ENCODE data around the gene PTP4A1.
"Not testable (repeated sequence)": the region's sequence is repeated elsewhere in the genome, so short reads cannot be mapped to it uniquely, and the experiment has no call there.

Gene PTP4A1

GRCh38 chr6:63572044-63572746 lies at the start of gene PTP4A1, which contains the start of gene LOC128125822:
PTP4A1 (plus strand) TSS chr6:63572480; CDS start chr6:63576881, 4,401 bp downstream.
LOC128125822 (plus strand) TSS chr6:63572480.
- no peak for TF ChIP-seq CTCF (IDR thresholded peaks at IDR 0.05; ENCODE audit: borderline replicate concordance, insufficient read depth, low read depth, low read length)
- H3K4me3 ChIP-seq (ENCODE audit: low read depth, low read length) = peak within 1 kb of the TSS; percentile 74

DNA sequence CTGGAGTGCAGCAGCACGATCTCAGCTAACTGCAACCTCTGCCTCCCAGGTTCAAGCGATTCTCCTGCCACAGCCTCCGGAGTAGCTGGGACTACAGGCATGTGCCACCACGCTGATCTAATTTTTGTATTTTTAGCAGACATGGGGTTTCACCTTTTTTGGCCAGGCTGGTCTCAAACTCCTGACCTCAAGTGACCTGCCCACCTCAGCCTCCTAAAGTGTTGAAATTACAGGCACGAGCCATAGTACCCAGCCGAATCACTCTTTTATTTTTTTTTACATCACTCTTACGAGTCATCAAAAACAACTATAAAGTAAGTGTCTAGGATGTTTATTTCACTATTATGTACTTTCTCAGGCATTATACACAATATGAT lies 49.4 kb upstream of the PTP4A1 start:
- not testable (repeated sequence) for H3K4me3 ChIP-seq (ENCODE audit: low read depth, low read length)

DNA sequence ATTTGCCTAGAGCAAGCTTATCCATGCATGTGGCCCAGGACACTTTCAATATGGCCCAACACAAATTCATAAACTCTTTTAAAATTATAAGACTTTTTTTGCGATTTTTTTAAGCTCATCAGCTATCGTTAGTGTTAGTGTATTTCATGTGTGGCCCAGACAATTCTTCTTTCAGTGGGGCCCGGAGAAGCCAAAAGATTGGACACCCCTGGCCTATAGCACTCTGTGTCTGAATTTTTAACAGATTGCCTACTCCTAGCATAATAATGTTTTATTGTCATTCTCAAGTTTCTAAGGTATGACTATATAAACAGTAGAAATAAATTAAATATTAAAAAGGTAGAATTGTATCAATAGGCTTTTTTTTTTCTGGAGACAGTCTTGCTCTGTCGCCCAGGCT lies 48.6 kb upstream of the PTP4A1 start:
- no peak for TF ChIP-seq CTCF (IDR thresholded peaks at IDR 0.05; ENCODE audit: borderline replicate concordance, insufficient read depth, low read depth, low read length)
- H3K4me3 ChIP-seq (ENCODE audit: low read depth, low read length) = no peak overlapping the region

GRCh38 chr6:63525186-63525878 lies 46.9 kb upstream of the PTP4A1 start:
- H3K4me3 ChIP-seq (ENCODE audit: low read depth, low read length) = no peak overlapping the region
- no peak for TF ChIP-seq CTCF (IDR thresholded peaks at IDR 0.05; ENCODE audit: borderline replicate concordance, insufficient read depth, low read depth, low read length)

GRCh38 chr6:63526931-63527330 lies 45.3 kb upstream of the PTP4A1 start:
- TF ChIP-seq CTCF (IDR thresholded peaks at IDR 0.05; ENCODE audit: borderline replicate concordance, insufficient read depth, low read depth, low read length) = no peak
- H3K4me3 ChIP-seq (ENCODE audit: low read depth, low read length) = no peak overlapping the region

- no peak overlapping the region for H3K4me3 ChIP-seq (ENCODE audit: low read depth, low read length)
- TF ChIP-seq CTCF (IDR thresholded peaks at IDR 0.05; ENCODE audit: borderline replicate concordance, insufficient read depth, low read depth, low read length) = no peak
Observed at GRCh38 chr6:63527658-63528514, 44.4 kb upstream of the PTP4A1 start.

DNA sequence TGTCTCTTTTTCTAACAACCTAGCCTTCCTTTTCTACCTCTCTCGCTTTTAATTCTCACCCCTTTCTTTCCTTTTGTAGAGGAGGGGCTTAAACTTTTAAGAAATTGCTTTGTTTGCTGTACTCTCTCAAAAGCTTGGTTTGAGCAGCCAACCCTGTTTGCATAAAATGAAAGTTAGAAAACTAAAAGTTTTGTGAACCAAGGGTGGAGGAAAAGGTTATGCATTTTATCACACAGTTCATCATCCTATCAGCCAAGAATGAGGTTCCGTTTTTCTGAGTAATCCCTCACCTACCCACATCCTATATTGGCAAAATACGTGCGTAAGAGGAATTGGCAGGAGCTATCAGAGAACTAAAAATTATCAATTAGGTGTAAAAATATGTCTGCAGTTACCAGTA lies 42.8 kb upstream of the PTP4A1 start:
- no peak for TF ChIP-seq CTCF (IDR thresholded peaks at IDR 0.05; ENCODE audit: borderline replicate concordance, insufficient read depth, low read depth, low read length)
- no peak overlapping the region for H3K4me3 ChIP-seq (ENCODE audit: low read depth, low read length)
